Measurements from ENCODE around the gene SNX10.
A peak's percentile ranks its signal among the peaks of the same experiment; 100 is the strongest.

The SNX10 gene

DNA sequence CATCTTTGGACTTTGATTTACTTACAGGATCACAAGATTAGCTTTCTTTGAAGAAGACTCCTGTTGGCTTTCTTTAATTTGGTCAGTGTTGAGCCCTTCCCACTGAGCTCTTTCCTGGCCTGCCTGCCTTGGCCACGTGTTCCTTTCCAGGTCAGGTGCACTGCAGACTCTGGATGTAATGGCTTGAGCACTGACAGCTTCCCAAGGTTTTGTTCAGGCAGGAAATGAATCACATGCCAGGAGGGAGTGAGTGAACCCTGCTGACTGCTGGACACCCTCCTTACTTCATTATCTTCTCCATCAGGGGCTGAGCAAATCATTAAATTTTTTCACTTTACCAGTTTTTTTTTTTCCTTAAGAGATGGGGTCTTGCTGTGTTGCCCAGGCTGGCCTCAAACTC, 29.8 kb downstream of the SNX10 start:
- no peak overlapping the region for H3K4me3 ChIP-seq (ENCODE audit: control insufficient read depth, low read depth, low read length)
- TF ChIP-seq, protein P1, sequence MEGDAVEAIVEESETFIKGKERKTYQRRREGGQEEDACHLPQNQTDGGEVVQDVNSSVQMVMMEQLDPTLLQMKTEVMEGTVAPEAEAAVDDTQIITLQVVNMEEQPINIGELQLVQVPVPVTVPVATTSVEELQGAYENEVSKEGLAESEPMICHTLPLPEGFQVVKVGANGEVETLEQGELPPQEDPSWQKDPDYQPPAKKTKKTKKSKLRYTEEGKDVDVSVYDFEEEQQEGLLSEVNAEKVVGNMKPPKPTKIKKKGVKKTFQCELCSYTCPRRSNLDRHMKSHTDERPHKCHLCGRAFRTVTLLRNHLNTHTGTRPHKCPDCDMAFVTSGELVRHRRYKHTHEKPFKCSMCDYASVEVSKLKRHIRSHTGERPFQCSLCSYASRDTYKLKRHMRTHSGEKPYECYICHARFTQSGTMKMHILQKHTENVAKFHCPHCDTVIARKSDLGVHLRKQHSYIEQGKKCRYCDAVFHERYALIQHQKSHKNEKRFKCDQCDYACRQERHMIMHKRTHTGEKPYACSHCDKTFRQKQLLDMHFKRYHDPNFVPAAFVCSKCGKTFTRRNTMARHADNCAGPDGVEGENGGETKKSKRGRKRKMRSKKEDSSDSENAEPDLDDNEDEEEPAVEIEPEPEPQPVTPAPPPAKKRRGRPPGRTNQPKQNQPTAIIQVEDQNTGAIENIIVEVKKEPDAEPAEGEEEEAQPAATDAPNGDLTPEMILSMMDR (conservative IDR thresholded peaks at IDR 0.05; ENCODE audit: control insufficient read depth, insufficient read depth, low read depth, low read length): no peak
- DNase-seq (ENCODE audit: low read depth): peak; percentile 20

- TF ChIP-seq, protein P1 (conservative IDR thresholded peaks at IDR 0.05; ENCODE audit: control insufficient read depth, insufficient read depth, low read depth, low read length): no peak
- DNase-seq (ENCODE audit: low read depth): peak; percentile 9
- H3K4me3 ChIP-seq (ENCODE audit: control insufficient read depth, low read depth, low read length): no peak overlapping the region
Measured at GRCh38 chr7:26326211-26326610, 34.5 kb downstream of the SNX10 start.

DNA sequence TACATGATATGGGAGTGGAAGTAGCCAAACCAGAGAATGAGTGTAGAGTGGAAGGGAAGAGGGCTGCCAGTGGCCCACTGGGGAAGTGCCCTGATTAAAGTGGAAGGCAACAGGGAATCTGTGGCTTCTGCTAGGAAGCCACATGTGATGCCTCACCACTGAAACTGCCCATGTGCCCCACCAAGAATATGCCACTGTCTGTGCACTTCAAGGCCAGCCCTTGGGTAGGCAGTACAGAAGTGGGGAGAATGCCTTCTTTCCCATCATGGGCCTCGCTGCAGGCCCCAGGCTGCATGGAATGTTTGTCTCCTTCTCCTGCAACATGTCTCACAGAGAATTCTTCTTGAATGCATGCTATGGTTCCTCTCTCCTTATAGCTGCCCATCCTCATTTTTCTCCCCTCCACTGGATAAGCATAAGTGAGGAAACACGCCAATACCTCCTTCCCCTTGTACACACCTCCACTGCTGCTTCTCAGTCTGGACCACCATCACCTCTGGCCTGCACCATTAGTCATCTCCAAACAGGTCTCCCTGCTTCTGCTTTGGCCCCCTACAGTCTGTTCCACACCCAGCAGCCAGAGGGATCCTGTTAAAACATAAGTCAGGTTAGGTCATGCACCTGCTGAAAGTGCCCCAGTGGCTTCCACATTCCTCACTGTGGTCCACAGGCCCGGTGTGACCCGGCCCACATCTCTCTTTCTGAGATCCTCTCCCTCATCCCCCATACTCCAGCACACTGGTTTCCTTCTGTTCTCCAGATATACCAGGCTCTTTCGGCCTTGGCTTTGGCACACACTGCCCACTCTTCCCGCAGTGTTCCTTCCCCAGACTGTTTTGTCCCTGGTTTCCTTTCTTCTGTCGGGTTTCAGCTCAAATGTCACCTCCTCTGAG, 37.1 kb downstream of the SNX10 start:
- no peak overlapping the region for H3K4me3 ChIP-seq (ENCODE audit: control insufficient read depth, low read depth, low read length)
- DNase-seq (ENCODE audit: low read depth): no peak
- TF ChIP-seq, protein P1 (conservative IDR thresholded peaks at IDR 0.05; ENCODE audit: control insufficient read depth, insufficient read depth, low read depth, low read length): no peak

DNA sequence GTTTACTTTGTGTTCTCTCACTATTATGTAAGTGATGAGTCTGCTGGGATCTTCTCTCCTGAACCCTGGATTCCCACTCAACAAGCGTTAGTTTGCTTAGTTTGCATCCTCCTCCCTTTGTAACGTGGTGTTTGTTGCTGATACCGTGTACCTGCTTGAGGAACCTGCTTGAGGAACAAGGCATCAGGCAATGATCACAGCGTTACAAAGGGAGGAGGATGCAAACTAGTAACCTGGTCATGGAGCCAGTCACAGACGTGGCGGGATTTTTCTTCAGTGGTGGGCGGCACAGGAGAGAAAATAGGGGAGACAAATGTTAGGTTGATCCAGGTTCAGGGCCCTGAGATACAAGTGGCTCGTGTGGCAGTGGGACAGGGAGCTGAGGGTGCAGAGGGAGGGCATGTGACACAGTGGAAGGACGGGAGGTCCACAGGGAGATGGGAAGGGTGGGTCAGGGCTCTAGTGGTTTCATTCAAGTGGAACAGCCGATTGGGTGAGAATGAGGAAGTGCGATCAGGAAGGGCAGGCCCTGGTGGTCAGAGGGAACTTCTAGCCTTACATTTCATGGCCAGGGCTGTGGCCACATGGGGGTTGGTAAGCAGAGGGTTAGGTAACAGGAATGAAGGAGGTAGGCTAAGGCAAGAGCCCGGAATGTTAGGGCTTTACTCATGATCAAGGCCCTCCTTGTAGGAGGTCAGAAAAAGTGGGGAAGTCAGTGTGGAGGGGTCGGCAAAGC, 38.0 kb downstream of the SNX10 start:
- TF ChIP-seq, protein P1 (conservative IDR thresholded peaks at IDR 0.05; ENCODE audit: control insufficient read depth, insufficient read depth, low read depth, low read length): no peak
- DNase-seq (ENCODE audit: low read depth): no peak
- H3K4me3 ChIP-seq (ENCODE audit: control insufficient read depth, low read depth, low read length): no peak overlapping the region

DNA sequence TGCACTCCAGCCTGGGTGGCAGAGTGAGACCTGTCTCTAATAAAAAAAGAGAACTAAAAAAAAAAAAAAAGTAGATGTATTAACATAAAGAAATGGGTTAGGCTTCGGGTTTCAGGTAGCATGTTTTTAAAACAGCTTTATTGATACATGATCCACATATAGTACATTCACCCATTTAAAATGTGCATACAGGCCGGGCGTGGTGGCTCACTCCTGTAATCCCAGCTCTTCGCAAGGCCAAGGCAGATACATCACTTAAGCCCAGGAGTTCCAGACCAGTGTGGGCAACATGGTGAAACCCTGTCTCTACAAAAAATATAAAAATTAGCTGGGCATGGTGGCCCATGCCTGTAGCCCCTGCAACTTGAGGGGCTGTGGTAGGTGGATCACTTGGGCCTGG, 39.5 kb downstream of the SNX10 start:
- H3K4me3 ChIP-seq (ENCODE audit: control insufficient read depth, low read depth, low read length): no peak overlapping the region
- DNase-seq (ENCODE audit: low read depth): no peak
- TF ChIP-seq, protein P1 (conservative IDR thresholded peaks at IDR 0.05; ENCODE audit: control insufficient read depth, insufficient read depth, low read depth, low read length): no peak

DNA sequence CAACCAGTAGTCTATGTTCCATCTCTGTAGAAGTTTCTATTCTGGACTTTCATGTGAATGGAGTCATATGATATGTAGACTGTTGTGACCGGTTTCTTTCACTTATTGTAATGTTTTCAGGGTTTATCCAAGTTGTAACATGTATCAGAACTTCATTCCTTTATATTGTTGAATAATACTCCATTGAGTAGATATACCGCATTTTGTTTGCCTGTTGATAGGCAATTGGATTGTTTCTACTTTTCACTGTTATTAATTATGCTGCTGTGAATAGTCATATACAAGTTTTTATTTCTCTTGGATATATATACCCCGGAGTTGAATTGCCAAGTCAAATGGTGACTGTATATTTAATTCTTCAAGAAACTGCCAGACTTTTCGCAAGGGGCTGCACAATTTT, 40.1 kb downstream of the SNX10 start:
- H3K4me3 ChIP-seq (ENCODE audit: control insufficient read depth, low read depth, low read length): no peak overlapping the region
- DNase-seq (ENCODE audit: low read depth): no peak

More for the DNA sequence above, 40.1 kb downstream of the SNX10 start:
- TF ChIP-seq, protein P1 (conservative IDR thresholded peaks at IDR 0.05; ENCODE audit: control insufficient read depth, insufficient read depth, low read depth, low read length): no peak
